HG03139 (cell line): ENCODE measurements around the gene ANKEF1.

Experiments
- ATAC-seq: cut with Tn5 transposase; IDR thresholded peaks from one replicate; pipeline ENCODE4 v1.9.1; 2021; ENCODE audit not compliant: unreplicated experiment

ANKEF1 gene

GRCh38 chr20:10078403-10078802 lies 43.6 kb downstream of the ANKEF1 start:
- no peak for ATAC-seq

GRCh38 chr20:10079964-10080363 lies 45.2 kb downstream of the ANKEF1 start:
- no peak for ATAC-seq

- ATAC-seq, result no peak
These were observed 45.8 kb downstream of the ANKEF1 start for GRCh38 chr20:10080574-10080973.

- ATAC-seq, result no peak
These were observed 55.2 kb downstream of the ANKEF1 start for GRCh38 chr20:10089871-10090587.

GRCh38 chr20:10090588-10091166 lies 55.9 kb downstream of the ANKEF1 start:
- peak; percentile 81 for ATAC-seq

- no peak for ATAC-seq
These were observed 58.4 kb downstream of the ANKEF1 start for GRCh38 chr20:10093087-10093591.

- ATAC-seq, result no peak
These were observed 59.9 kb downstream of the ANKEF1 start for GRCh38 chr20:10094566-10095173.

- ATAC-seq, result no peak
These were observed 62.0 kb downstream of the ANKEF1 start for GRCh38 chr20:10096790-10097189.

- ATAC-seq, result no peak
These were observed 70.3 kb downstream of the ANKEF1 start for GRCh38 chr20:10105046-10105445.
